ENCODE measurements around the gene TEAD3. TPM values are rescaled to one million over a fixed set of nuclear protein-coding genes. Genes with fewer than 3 reads are reported as not detected.

TEAD3 gene
- total RNA-seq, 1 experiment from 2014 or later: 27.0 TPM

DNA sequence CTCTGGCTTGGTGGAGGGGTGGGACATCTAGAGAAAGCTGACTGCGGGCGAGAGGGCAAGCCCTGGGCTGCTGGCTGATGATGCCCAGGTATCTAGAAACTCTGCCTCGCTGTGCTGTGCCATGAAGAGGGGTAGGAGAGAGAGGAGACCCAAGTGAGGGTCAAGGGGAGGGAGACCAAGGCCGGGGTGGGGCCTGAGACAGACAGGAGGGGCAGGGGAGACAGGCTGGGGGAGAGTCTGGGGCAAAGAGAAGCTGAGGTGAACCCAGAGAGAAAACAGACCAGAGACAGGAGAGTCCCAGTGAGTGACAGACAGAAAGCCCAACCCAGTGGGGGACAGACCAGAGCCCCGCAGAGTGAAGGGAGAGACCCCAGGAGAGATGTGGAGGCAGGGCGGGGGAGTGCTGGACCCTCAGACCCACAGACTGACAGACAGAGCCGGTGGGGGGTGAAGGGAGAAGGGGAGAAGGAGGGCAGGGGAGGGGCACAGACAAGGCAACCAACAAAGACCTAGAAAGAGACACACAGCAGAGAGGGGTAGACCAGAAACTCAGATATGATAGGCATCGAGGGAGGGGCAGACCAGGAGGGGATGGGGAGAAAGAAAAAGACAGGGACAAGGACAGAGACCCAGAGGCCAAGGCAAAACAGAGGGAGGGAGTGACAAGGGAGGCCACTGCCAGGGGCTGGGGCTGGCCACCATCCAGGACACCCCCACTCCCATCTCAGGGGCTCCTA, 5.9 kb downstream of the TEAD3 start:
- no peak for TF ChIP-seq CTCF (conservative IDR thresholded peaks at IDR 0.05)
- no CpG with 5 or more reads among the region's 8 CpGs for WGBS (ENCODE audit: extremely low coverage, insufficient read length, low lambda C conversion rate)
- H2BK120ac ChIP-seq (ENCODE audit: low read depth, low read length, poor library complexity, severe bottlenecking): no peak overlapping the region
- H3K27me3 Mint-ChIP-seq (ENCODE audit: low read depth): peaks cover 13% of the 10 kb centered on the region
- no peaks in the 10 kb centered on the region; a peak in 1 of 5 replicates for H3K9me3 Mint-ChIP-seq
- H2AK5ac ChIP-seq (ENCODE audit: insufficient read length, low read length): no peak overlapping the region
- H3K27me3 ChIP-seq (ENCODE audit: insufficient read depth, low read length): no peaks in the 10 kb centered on the region; the same call in 1 of the 2 replicates
- no peaks in the 10 kb centered on the region for H3K79me1 ChIP-seq (ENCODE audit: insufficient read depth, low read depth, low read length, poor library complexity, severe bottlenecking)
- no peaks in the 10 kb centered on the region for H3K9me3 ChIP-seq (ENCODE audit: control insufficient read depth, low read depth, low read length)
- H3K4me3 Mint-ChIP-seq: peak overlapping the region; percentile 55 to 78
- no peak for DNase-seq
- no peak overlapping the region for H3K9ac ChIP-seq (ENCODE audit: extremely low read depth, insufficient read length, low read length)
- peaks cover 72 to 80% of the 10 kb centered on the region in 2 experiments for H3K4me1 Mint-ChIP-seq
- peak overlapping the region; percentile 5 for H3K14ac ChIP-seq (ENCODE audit: insufficient read depth, low read length)
- H2BK5ac ChIP-seq (ENCODE audit: insufficient read length, low read length): no peak overlapping the region
- peaks cover 18% of the 10 kb centered on the region; the same call in 1 of the 2 replicates for H3K4me1 ChIP-seq (ENCODE audit: insufficient read depth, low read length)
- H3K4me2 ChIP-seq (ENCODE audit: insufficient read depth, insufficient read length, low read length): peak overlapping the region; percentile 46
- H3K27ac Mint-ChIP-seq: peak overlapping the region; percentile 45 to 95 (median 94); a peak in 6 of 7 replicates
- H3K56ac ChIP-seq (ENCODE audit: insufficient read length, low read depth, low read length): no peak overlapping the region
- no peak overlapping the region for H2BK12ac ChIP-seq (ENCODE audit: insufficient read length, low read depth, low read length)
- no peak overlapping the region for H4K8ac ChIP-seq (replicated peaks; ENCODE audit: insufficient read length, low read depth, low read length)
- no peak overlapping the region for H2AFZ ChIP-seq (ENCODE audit: low read length)
- no peak overlapping the region for H3K4ac ChIP-seq (ENCODE audit: low read depth, low read length)
- H4K20me1 ChIP-seq (ENCODE audit: control insufficient read depth, insufficient read depth, insufficient read length): peaks cover 3% of the 10 kb centered on the region
- H4K5ac ChIP-seq (ENCODE audit: insufficient read length, low read depth, low read length): no peak overlapping the region
- no peak overlapping the region for H3K27ac ChIP-seq (ENCODE audit: insufficient read length, low read depth, low read length)
- no peak overlapping the region for H3K23ac ChIP-seq (ENCODE audit: insufficient read length, low read depth, low read length)
- no peak overlapping the region for H3T11ph ChIP-seq (ENCODE audit: low read length)
- peak overlapping the region; percentile 30 for H3K18ac ChIP-seq (ENCODE audit: insufficient read length, low read depth, low read length)
- H2BK15ac ChIP-seq (ENCODE audit: low read depth, low read length): no peak overlapping the region
- no peaks in the 10 kb centered on the region; a peak in 1 of 7 replicates for H3K36me3 Mint-ChIP-seq (ENCODE audit: insufficient read depth in 1 of 3, low read depth in 3 of 3)
- H3K79me2 ChIP-seq (ENCODE audit: insufficient read depth, low read length): peaks cover 2% of the 10 kb centered on the region; the same call in 1 of the 2 replicates
- no peak overlapping the region for H4K91ac ChIP-seq (ENCODE audit: insufficient read length, low read depth, low read length)
- H3K23me2 ChIP-seq (ENCODE audit: insufficient read length, low read depth, low read length, poor library complexity, severe bottlenecking): peaks cover 15% of the 10 kb centered on the region
- no peak overlapping the region for H2BK20ac ChIP-seq (ENCODE audit: low read depth, low read length, poor library complexity, severe bottlenecking)
